ENCODE results near the gene NEK10.

GRCh38 chr3:27160146-27160545 lies 209.0 kb downstream of the NEK10 start:
- TF ChIP-seq POLR2A (IDR thresholded peaks at IDR 0.05; ENCODE audit: low read depth) (no peak), CTCF (IDR thresholded peaks at IDR 0.05) (no peak)
